Measurements from ENCODE around the gene BTD.

- TF ChIP-seq CTCF (optimal IDR thresholded peaks at IDR 0.05 in 1 of 3, IDR thresholded peaks at IDR 0.05 in 1 of 3, conservative IDR thresholded peaks at IDR 0.05 in 1 of 3; ENCODE audit: extremely low read depth in 1 of 3, insufficient read depth in 2 of 3, low read length in 3 of 3) (no peak), EZH2 (IDR thresholded peaks at IDR 0.05; ENCODE audit: low read length) (no peak)
Observed at GRCh38 chr3:15616053-15616452, 14.5 kb downstream of the BTD start.
